ENCODE measurements around the gene ZNF778. TPM values are rescaled to one million over a fixed set of nuclear protein-coding genes. Genes with fewer than 3 reads are reported as not detected.

Gene ZNF778
- total RNA-seq, 2 donors from 2014 or later, result 12.9 to 30.2 TPM

- H3K4me1 ChIP-seq (replicated peaks), result no peaks in the 10 kb centered on the region
- no peak overlapping the region for H3K4me3 ChIP-seq
- H3K9me3 ChIP-seq, result no peaks in the 10 kb centered on the region
- H3K27me3 ChIP-seq (replicated peaks; ENCODE audit: insufficient read depth), result no peaks in the 10 kb centered on the region
- H3K36me3 ChIP-seq, result no peaks in the 10 kb centered on the region
- no peak for DNase-seq (ENCODE audit: low spot score)
- intact Hi-C loops (cut with DNase I), result loop anchor here (10.0 kb wide), 1 partner anchor 442 kb away; no protein-coding TSS in a partner anchor
- H3K27ac ChIP-seq, result no peak overlapping the region
- TF ChIP-seq CTCF (IDR thresholded peaks at IDR 0.05), result no peak
- no peak for TF ChIP-seq POLR2AphosphoS5 (IDR thresholded peaks at IDR 0.05)
- TF ChIP-seq POLR2A (IDR thresholded peaks at IDR 0.05), result no peak
- 82% methylated on average over 9 of the region's 9 CpGs for WGBS
These were observed 40.8 kb upstream of the ZNF778 start for GRCh38 chr16:89176717-89177116.

GRCh38 chr16:89177501-89177900 lies 40.0 kb upstream of the ZNF778 start:
- DNase-seq (ENCODE audit: low spot score), result no peak
- TF ChIP-seq POLR2AphosphoS5 (IDR thresholded peaks at IDR 0.05), result no peak
- no peak for TF ChIP-seq CTCF (IDR thresholded peaks at IDR 0.05)
- TF ChIP-seq POLR2A (IDR thresholded peaks at IDR 0.05), result no peak
- Histone ChIP-seq H3K27me3 (replicated peaks; ENCODE audit: insufficient read depth) (no peaks in the 10 kb centered on the region), H3K36me3 (no peaks in the 10 kb centered on the region), H3K9me3 (no peaks in the 10 kb centered on the region), H3K4me3 (no peak overlapping the region), H3K4me1 (replicated peaks) (no peaks in the 10 kb centered on the region), H3K27ac (no peak overlapping the region)
- 87% methylated on average over 8 of the region's 12 CpGs for WGBS
- intact Hi-C loops (cut with DNase I), result loop anchor here (10.0 kb wide), 1 partner anchor 443 kb away; no protein-coding TSS in a partner anchor

GRCh38 chr16:89178453-89179147 lies 38.9 kb upstream of the ZNF778 start:
- WGBS, result 65% methylated on average over 17 of the region's 24 CpGs
- TF ChIP-seq POLR2A (IDR thresholded peaks at IDR 0.05), result no peak
- TF ChIP-seq CTCF (IDR thresholded peaks at IDR 0.05), result no peak
- no peak for TF ChIP-seq POLR2AphosphoS5 (IDR thresholded peaks at IDR 0.05)
- Histone ChIP-seq H3K27ac (no peak overlapping the region), H3K36me3 (no peaks in the 10 kb centered on the region), H3K27me3 (replicated peaks; ENCODE audit: insufficient read depth) (no peaks in the 10 kb centered on the region), H3K9me3 (no peaks in the 10 kb centered on the region), H3K4me3 (no peak overlapping the region), H3K4me1 (replicated peaks) (no peaks in the 10 kb centered on the region)
- no peak for DNase-seq (ENCODE audit: low spot score)
- intact Hi-C loops (cut with DNase I), result loop anchor here (10.0 kb wide), 1 partner anchor 444 kb away; no protein-coding TSS in a partner anchor

GRCh38 chr16:89179148-89179484 lies 38.4 kb upstream of the ZNF778 start:
- Histone ChIP-seq H3K27ac (no peak overlapping the region), H3K9me3 (no peaks in the 10 kb centered on the region), H3K4me1 (replicated peaks) (no peaks in the 10 kb centered on the region), H3K4me3 (no peak overlapping the region), H3K27me3 (replicated peaks; ENCODE audit: insufficient read depth) (no peaks in the 10 kb centered on the region), H3K36me3 (no peaks in the 10 kb centered on the region)
- 85% methylated on average over 16 of the region's 19 CpGs for WGBS
- TF ChIP-seq POLR2AphosphoS5 (IDR thresholded peaks at IDR 0.05) (no peak), POLR2A (IDR thresholded peaks at IDR 0.05) (no peak), CTCF (IDR thresholded peaks at IDR 0.05) (no peak)
- DNase-seq (ENCODE audit: low spot score), result no peak
- intact Hi-C loops (cut with DNase I), result loop anchor here (10.0 kb wide), 1 partner anchor 444 kb away; no protein-coding TSS in a partner anchor
